ENCODE data around the gene ATP5PD.
"Not testable (repeated sequence)": the region's sequence is repeated elsewhere in the genome, so short reads cannot be mapped to it uniquely, and the experiment has no call there.

Gene ATP5PD

GRCh38 chr17:75049057-75049456 is 2.3 kb upstream of the ATP5PD start:
- no peak for FAIRE-seq

- no peak for FAIRE-seq
These were observed 1.6 kb upstream of the ATP5PD start for GRCh38 chr17:75048249-75048878.

GRCh38 chr17:75047398-75048098 is 779 bp upstream of the ATP5PD start:
- no peak for FAIRE-seq

- FAIRE-seq, result not testable (repeated sequence)
These were observed 793 bp downstream of the ATP5PD start for GRCh38 chr17:75045946-75046406.

- FAIRE-seq, result no peak
These were observed 2.1 kb downstream of the ATP5PD start for GRCh38 chr17:75044716-75045115.

GRCh38 chr17:75043789-75044188 is 3.0 kb downstream of the ATP5PD start:
- not testable (repeated sequence) for FAIRE-seq

GRCh38 chr17:75041656-75042280 is 5.0 kb downstream of the ATP5PD start:
- FAIRE-seq, result no peak

- FAIRE-seq, result no peak
These were observed 7.5 kb downstream of the ATP5PD start for GRCh38 chr17:75039238-75039637.

GRCh38 chr17:75036643-75037268 is 10.0 kb downstream of the ATP5PD start:
- no peak for FAIRE-seq

GRCh38 chr17:75034236-75034908 is 12.4 kb downstream of the ATP5PD start:
- no peak for FAIRE-seq

- FAIRE-seq, result no peak
These were observed 13.2 kb downstream of the ATP5PD start for GRCh38 chr17:75033346-75034235.

GRCh38 chr17:75032720-75033280 is 14.0 kb downstream of the ATP5PD start:
- no peak for FAIRE-seq

GRCh38 chr17:75031972-75032719 is 14.6 kb downstream of the ATP5PD start:
- FAIRE-seq, result no peak

- no peak for FAIRE-seq
These were observed 16.6 kb downstream of the ATP5PD start for GRCh38 chr17:75030161-75030560.

GRCh38 chr17:75026650-75027049 is 20.1 kb downstream of the ATP5PD start:
- not testable (repeated sequence) for FAIRE-seq

- not testable (repeated sequence) for FAIRE-seq
These were observed 21.4 kb downstream of the ATP5PD start for GRCh38 chr17:75025398-75025734.

- no peak for FAIRE-seq
These were observed 21.9 kb downstream of the ATP5PD start for GRCh38 chr17:75024686-75025397.

GRCh38 chr17:75020331-75021110 is 26.2 kb downstream of the ATP5PD start:
- FAIRE-seq, result no peak

- no peak for FAIRE-seq
These were observed 27.1 kb downstream of the ATP5PD start for GRCh38 chr17:75019710-75020109.

Data from TTC549 (cell line).